Stimulated activated CD8-positive, alpha-beta memory T cell treated with anti-CD3 and anti-CD28 coated beads, Interleukin-15, amount 100 ng/mL, for 24 hours (primary cell): ENCODE measurements around the gene MEGF11.

Experiments used
- DNase-seq: peaks from one replicate; pipeline ENCODE4 v3.0.0-alpha.2; 2020; ENCODE audit warnings: low read depth

MEGF11 gene

GRCh38 chr15:66239514-66239913 is 14.0 kb downstream of the MEGF11 start:
- DNase-seq = no peak

- DNase-seq = no peak
Observed at GRCh38 chr15:66238318-66238717, 15.2 kb downstream of the MEGF11 start.

GRCh38 chr15:66237513-66238235 is 15.9 kb downstream of the MEGF11 start:
- no peak for DNase-seq

GRCh38 chr15:66236806-66237375 is 16.7 kb downstream of the MEGF11 start:
- DNase-seq = no peak

GRCh38 chr15:66235866-66236265 is 17.7 kb downstream of the MEGF11 start:
- DNase-seq = no peak

- DNase-seq = no peak
Observed at GRCh38 chr15:66234798-66235197, 18.8 kb downstream of the MEGF11 start.

- no peak for DNase-seq
Observed at GRCh38 chr15:66233487-66234415, 19.8 kb downstream of the MEGF11 start.

- no peak for DNase-seq
Observed at GRCh38 chr15:66232267-66232625, 21.3 kb downstream of the MEGF11 start.

- DNase-seq = no peak
Observed at GRCh38 chr15:66231394-66232266, 21.9 kb downstream of the MEGF11 start.

- DNase-seq = no peak
Observed at GRCh38 chr15:66229790-66230465, 23.6 kb downstream of the MEGF11 start.

- DNase-seq = no peak
Observed at GRCh38 chr15:66228807-66229735, 24.5 kb downstream of the MEGF11 start.

GRCh38 chr15:66226736-66227135 is 26.8 kb downstream of the MEGF11 start:
- no peak for DNase-seq

- DNase-seq = no peak
Observed at GRCh38 chr15:66225656-66226274, 27.8 kb downstream of the MEGF11 start.

GRCh38 chr15:66224946-66225345 is 28.6 kb downstream of the MEGF11 start:
- DNase-seq = no peak

- DNase-seq = no peak
Observed at GRCh38 chr15:66222273-66223198, 31.0 kb downstream of the MEGF11 start.

GRCh38 chr15:66221126-66221525 is 32.4 kb downstream of the MEGF11 start:
- no peak for DNase-seq

GRCh38 chr15:66220601-66221000 is 32.9 kb downstream of the MEGF11 start:
- DNase-seq = no peak

GRCh38 chr15:66219339-66219738 is 34.2 kb downstream of the MEGF11 start:
- DNase-seq = no peak

GRCh38 chr15:66216806-66217205 is 36.7 kb downstream of the MEGF11 start:
- no peak for DNase-seq
